ENCODE measurements around the gene TRPC3.
"Not testable (repeated sequence)": the region's sequence is repeated elsewhere in the genome, so short reads cannot be mapped to it uniquely, and the experiment has no call there.

The TRPC3 gene

DNA sequence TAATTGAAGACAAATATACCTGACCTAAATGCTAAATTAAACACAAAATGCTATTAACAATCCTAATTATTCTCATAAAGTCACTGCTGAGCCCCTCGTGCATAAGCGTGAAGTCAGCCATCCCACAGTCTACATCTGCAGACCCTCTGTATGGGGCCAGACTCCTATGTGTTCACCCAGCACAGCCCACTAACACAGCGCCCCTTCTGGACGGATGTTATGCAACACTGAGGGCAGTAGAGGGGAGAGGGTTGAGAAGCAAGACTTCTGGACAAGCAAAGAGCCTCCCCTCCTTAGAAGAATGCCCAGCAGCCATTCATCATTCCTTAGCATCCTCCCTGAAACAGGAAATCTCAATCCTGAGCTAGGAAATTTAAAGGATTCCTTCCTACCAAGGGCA lies 7.9 kb downstream of the TRPC3 start:
- FAIRE-seq = no peak

DNA sequence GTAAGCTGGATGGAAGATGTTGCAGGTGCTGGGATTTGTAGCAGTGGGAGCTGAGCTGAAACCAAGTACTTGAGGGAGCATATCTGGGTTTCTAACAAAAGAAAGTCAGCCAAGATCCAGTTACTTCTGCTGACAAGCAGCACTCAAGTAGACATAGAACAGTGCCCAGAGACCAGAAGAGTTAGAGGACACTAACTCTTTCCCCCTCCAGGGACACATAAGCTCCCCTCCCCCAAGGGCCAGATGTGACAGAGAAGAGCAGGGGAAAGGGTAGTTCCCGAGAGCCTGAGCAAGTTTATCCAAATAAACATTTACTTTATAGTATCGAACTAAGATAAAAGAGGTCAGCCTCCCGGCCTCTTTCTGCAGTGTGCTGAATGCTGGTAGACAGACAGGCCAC lies 12.2 kb downstream of the TRPC3 start:
- FAIRE-seq = no peak

DNA sequence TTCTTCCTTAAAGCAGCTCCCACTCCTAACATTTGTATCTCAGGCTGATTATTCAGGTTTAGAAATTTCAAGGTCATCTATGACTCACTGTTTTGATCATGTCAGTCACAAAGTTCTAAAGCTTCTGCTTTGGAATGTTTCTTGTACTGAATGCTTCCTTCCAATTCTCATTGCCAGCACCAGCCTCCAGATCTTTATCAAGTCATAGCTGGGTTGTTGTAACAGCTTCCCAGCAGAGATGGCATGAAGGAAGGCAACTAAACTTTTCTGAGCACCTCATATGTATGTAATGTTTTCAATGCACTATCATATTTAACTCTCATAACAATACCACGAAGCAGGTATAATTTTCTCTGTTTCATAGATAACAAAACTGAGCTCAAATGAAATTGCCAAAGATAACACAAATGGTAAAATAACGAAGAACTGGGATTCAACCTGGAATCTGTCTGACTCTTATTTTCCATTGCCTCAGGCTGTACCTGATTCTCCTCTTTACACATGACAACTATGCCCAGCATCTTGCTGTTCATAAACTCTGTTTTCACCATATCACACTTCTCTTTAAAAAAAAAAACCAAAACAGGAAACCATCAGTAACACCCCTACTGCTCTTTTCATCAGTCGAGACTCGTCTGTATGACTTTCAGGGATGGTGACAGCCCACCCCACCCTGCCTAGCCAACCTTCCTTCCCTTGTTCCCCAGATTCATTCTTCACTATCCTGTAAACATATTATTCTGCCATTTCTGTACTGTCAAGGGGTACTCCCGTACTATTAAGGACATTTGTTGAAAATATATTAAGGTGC lies 13.4 kb downstream of the TRPC3 start:
- no peak for FAIRE-seq

DNA sequence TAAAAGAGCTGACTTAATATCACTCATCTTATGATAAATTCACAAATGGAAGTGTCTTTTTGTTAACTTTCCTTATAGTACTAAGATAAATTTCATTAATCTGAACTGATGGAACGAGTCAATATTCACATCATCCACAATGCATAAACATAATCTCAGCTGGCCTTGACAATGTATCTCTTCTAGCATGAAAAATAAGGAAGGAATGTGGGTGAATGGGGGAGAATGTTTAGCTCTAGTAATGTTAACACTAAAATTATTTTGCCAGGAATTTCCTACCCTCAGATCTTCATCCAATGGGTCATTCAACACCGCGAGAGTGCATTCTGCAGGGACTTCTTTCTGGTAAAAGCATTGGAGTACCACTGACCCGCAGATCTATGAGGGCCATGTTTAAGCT lies 15.8 kb downstream of the TRPC3 start:
- FAIRE-seq = no peak

DNA sequence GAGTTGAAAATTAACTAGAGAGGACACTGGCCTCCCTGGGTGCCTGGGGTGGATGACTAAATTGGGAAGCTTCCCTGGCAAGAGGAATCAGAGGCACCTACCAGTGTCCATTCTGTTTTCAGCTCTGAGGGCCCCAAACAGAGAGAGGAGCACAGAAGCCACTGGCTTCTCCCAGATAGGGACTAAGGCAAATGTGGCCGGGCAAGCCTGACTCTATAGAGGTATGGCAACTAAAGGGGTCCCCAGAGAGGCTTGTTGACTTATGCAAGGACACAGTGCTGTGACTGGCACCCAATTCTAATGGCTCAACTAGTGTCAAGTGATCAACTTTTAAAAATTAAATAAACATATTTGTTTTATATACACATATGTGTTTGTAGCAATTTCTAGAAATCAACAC lies 17.2 kb downstream of the TRPC3 start:
- no peak for FAIRE-seq

DNA sequence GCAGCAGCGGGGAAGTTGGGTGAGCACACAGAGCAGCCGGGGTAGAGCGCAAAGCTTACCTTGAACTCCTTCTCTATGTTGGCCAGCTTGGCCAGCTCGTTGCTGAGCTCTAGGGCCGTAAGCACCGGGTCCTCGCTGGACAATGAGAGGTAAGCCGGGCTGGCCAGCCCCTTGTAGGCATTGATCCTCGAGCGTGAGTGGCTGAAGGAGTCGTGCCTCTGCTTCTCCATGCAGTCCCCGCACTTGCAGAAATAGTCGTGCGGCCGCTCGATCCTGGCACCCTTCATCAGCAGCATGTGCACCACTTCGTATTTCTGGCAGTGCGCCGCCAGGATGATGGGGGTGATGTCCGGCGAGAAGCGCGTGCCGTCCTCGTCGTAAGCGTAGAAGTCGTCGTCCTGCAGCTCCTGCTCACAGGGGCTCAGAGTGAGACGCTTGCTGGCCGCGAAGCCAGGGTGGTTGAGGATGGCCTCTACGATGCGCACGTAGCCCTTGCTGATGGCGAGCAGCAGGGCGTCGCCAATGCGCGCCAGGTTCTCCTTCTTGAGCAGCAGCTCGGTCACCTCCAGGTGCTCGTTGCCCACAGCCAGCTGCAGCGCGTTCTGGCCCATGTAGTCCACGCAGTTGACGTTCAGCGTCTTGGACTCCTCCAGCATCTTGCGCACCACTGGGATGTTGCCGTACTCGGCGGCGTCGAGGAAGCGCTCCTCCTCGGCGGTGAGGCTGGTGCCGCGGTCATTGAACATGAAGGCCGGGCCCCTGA lies 19.5 kb downstream of the TRPC3 start:
- no peak for FAIRE-seq

DNA sequence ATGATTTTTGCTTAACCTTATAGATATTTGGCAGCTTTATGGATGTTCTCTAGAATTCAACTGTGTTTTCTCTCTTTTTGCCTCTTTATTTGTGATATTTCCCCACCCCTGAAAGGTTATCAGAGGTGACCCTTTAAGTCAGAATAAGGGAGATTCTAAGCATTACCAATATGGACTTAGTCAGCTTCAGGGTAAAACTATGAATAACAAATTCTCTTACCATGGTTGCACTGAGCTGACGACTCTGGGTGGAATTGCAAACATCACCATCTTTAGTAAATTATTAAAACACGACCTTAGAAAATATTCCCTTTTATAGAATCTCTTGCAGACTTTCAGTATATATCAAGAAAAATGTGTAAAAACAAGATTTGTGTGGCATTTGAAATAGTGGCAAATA lies 21.6 kb downstream of the TRPC3 start:
- FAIRE-seq = no peak

DNA sequence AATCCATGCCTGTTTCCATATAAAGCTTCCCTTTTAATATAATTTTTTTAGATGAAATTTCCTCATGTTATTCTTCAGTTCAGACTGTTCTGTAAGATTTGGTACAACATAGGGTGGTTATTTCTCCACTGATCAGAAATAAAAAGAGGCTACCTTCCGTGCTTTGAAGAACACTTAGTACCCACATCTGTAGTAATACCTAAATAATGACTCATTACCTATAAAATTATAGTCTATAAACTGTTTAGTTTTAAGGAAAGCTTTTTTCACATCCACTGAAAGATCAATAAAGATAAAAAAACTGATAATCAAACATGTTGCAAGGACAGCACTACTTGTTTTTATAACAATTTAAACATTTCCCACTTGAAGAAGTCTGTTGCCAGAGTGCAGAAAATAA lies 23.9 kb downstream of the TRPC3 start:
- no peak for FAIRE-seq

DNA sequence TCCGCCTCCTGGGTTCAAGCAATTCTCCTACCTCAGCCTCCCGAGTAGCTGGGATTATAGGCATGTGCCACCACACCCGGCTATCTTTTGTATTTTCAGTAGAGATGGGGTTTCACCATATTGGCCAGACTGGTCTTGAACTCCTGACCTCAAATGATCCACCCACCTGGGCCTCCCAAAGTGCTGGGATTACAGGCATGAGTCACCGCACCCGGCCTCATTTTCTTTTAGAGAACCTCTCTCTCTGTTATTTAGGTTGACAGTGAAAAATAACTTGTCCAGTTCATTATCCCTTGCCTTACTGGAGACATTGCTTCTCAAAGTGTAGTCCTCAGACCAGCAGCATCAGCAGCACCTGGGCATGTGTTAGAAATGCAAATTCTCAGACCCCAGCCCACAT lies 25.4 kb downstream of the TRPC3 start:
- FAIRE-seq = not testable (repeated sequence)

DNA sequence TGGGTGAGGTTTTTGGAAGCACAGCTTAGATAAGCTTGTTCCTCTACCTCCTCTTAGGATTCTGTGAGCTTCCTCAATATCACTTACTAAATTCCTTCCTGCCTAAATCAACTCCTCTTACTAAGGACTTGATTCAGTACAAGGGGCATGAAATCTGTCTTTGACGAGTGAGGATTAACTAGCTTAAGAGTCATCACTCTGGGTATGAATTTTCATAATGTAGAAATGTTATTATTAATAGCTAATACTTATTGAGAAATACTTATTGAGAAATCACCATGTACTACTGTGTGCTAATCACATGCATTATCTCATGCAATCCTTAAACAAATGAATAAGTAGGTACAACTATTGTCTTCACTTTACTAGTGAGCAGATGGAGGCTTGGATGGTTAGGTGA lies 28.6 kb downstream of the TRPC3 start:
- FAIRE-seq = no peak

DNA sequence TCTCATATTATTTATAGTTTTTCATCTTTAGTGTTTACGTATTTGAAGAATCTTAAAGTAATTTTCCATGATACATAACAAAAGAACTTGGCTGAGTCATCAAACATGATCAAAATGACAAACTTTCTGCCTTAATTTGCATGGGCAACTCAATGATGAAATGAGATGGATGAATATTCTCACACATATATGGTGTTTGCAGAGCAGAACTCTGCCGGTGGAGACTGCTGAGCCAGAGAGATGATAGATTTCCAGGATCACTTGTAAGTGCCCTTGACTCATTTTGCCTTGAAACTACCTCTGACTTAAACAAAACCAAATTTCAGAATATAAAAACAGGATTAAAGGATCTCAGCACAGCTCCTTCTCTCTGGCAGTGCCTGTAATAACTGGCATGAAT lies 38.2 kb downstream of the TRPC3 start:
- no peak for FAIRE-seq

DNA sequence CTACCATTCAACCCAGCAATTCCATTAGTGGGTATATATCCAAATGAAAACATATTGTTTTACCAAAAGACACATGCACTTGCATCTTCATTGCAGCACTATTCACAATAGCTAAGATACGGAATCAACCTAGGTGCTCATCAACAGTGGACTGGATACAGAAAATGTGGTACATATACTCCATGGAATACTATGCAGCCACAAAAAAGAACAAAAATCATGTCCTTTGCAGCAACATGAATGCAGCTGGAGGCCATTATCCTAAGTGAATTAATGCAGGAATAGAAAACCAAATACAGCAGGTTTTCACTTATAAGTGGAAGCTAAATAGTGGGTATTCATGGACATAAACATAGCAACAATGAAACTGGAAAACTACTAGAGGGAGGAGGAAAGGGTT lies 43.5 kb downstream of the TRPC3 start:
- FAIRE-seq = no peak

DNA sequence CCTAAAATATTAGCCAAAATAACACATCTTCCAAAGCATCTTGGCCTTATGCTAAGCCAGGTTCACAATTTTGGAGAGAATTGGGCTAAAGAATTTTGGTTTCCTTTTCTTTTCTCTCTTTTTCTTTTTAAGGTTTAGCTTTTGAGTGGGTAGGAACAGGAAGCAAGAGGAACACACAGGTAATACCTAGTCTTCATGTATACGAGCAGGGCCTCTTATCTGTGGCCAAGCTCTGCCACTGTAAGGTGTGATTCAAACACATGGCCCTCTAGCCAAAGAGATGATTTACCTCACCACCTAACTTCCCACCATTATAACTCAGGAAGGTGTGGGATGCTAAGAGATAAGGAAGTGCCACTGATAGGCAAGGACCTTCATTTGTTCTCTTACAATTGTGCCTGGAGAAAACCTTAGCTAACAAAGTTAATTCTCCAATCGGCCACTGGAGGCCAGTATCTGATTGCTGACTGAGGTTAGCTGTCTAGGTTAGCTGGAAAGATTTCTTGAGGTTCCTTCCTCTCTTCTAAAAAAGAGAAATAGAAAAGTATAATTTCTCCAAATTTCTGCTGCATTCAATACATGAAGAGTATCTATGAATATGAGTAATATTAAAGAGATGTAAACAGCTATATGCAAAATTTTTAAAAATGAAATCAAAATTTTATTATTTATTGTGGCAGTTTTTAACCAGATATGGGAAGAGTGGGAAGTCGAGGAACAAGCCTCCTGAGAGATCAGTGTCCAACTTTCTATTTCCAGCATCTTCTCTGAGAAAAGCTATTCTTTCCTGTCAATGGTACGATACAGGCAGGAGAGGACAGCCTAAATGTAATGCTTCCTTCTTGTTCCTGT lies 51.5 kb downstream of the TRPC3 start:
- peak; percentile 94 for FAIRE-seq

DNA sequence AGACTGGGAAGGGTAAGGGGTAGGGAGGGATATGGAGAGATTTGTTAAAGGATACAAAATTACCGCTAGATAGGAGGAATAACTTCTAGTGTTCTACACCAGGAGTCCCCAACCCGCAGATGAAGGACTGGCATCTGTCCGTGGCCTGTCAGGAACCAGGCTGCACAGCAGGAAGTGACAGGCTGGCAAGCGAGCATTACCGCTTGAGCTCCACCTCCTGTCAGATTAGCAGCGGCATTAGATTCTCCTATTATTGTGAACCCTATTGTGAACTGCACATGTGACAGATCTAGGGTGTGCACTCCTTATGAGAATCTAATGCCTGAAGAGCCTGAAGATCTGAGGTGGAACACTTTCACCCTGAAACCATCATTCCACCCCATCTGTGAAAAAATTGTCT lies 53.7 kb downstream of the TRPC3 start:
- no peak for FAIRE-seq

DNA sequence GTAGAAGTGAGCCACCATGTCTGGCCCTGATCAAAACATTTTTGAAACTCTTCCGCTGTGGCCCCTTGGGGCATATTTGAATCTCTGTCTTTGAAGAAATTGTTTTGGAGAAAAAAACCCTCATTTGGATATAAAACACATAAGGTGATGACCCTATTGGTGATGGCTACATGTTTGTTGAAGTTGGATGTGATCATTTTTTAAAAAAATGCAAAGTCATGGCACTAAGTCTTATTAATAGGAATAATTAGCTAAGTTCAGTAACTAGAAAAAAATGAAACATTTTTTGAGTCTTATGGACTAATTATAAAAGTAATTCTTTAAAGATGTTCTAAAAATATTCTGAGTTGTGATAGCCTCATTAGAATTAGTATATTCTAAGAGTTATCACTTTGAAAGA lies 63.7 kb downstream of the TRPC3 start:
- FAIRE-seq = no peak

DNA sequence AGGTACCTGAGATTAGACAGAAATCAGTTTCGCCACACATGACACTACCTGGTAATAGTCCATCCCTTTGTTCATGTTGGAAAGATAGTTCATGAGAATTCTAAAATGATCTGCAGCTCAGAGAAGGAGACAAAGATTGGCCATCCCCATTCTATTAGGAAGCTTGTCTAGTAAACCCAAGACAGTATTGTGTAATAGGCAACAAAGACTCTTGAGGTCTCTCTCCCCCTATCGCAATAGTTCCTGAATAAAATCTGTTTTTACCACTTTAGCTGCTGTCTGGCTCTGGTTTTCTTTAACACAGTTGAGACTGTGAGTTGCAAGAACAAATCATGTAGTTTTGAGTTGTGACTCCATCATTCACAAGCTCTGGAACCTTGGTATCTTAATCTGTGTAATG lies 66.7 kb downstream of the TRPC3 start:
- no peak for FAIRE-seq

DNA sequence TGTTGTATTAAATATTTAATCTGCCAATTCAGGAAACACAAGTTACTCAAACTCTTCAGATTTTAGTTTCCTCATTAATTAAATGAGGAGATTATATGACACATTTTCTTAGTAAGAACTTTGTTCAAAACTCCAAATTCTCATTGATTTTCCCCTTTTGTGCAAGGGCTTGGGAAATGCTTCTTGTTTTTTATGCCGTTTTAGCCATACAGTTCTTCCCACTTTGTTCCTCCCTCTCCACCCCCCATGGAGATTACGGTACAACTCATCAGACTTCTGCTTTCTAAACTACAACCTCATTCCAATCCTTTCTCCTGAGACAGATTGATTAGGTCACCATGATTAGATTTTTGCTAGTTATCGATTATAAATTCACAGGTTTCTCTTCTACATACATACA lies 70.7 kb downstream of the TRPC3 start:
- no peak for FAIRE-seq

DNA sequence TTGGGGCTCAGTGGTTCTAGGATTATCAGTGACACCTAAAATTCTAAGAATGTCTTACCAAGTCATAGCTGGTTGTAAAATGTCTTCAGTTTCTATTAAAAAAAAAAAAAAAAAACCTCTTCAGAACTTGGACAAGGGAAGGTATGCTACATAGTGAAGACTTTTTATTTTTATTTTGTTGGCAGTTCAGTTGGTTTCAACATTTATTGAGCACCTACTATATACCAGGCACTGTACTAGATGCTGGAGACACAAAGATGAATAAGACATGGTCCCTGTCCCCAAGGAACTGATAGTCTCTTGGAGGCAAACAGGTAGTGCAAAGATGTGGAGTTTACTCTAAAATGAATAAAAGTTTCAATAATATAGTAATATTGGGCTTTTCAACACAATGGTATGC lies 72.7 kb downstream of the TRPC3 start:
- no peak for FAIRE-seq

DNA sequence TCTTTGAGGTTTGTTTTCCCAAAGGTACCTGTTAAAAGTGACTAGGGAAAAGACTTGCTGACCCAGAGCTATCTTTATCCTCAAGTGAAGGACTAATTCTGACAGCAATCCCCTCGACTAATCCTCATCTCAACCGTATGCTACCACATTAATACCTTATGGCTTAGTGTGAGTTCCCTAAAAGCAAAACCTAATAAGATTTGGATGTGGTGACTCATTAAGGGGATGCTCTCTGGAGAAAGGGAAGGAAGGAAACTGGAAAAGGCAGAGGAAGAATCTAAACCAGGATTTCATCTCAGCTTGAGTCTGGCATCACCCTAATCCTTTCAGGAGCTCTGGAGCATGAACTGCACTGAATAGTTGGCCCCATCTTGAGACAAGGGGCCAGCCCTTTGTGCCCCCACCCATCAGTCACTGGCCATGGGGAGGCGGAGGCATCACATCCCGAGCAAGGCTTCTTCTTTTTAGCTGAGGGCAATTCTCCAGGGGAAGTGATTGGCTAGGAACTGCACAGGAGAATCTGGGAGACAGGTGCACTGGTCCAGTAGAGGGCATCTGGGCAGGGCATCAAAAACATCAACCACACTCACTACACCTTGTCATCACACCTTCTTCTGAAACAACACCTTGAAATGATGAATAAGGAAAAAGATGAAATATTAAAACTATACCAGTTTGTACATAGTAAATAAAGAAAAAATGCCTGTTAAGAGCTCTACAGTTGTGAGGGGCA lies 74.7 kb downstream of the TRPC3 start:
- no peak for FAIRE-seq

DNA sequence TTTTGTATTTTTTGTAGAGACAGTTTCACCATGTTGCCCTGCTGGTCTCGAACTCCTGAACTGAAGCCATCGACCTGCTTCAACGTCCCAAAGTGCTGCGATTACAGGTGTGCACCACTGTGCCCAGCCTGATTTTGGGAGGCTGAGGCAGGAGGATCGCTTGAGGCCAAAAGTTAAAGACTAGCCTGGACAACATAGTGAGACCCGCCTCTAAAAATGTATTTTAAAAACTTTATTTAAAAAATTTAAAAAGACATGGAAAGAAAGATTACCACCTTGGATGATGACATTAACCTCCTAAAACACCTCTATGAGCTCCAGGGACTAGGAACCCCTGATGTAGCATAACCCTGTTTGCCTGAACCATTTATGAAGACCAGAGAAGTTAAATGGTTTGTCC lies 75.8 kb downstream of the TRPC3 start:
- FAIRE-seq = no peak

DNA sequence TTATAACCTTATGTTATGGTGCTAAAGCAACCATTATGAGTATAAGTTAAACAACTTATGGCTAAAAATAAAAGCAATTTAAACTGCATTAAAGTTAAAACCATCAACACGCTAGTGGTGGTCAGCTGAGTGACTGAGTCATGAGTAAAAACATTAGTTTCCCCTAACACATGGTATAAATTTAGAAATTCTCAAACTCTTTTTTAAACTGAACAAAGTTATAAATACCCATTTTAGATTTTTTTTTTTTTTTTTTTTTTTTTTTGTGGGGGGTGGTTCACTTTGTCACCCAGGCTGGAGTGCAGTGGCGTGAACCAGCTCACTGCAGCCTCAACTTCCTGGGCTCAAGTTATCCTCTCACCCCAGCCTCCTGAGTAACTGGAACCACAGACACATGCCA lies 76.2 kb downstream of the TRPC3 start:
- FAIRE-seq = no peak

DNA sequence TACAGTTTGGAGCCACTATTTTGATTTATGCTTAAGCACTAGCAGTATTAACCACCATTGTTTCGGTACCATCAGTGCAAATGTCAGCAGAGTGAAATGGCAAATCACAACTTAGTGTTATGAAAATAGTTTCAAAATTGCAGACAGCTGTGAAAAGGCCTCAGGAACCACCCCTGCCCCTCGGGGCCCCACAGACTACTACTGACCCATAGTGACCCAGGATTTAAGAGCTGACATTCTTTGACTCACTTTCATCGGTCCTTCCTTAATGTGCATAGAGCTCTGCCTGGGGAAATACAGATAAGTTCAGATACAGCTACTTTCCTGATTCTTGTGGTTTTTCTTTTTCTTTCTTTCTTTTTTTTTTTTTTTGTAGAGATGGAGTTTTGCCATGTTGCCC lies 78.3 kb downstream of the TRPC3 start:
- no peak for FAIRE-seq

Data from A204.1 (cell line).